GM19351 (cell line): ENCODE measurements around the gene QRICH2.
"Not testable (repeated sequence)": the region's sequence is repeated elsewhere in the genome, so short reads cannot be mapped to it uniquely, and the experiment has no call there.

ENCODE experiments used
- ATAC-seq: cut with Tn5 transposase; IDR thresholded peaks from one replicate; pipeline ENCODE4 v1.9.1; 2021; ENCODE audit warnings: mild to moderate bottlenecking, moderate library complexity; ENCODE audit not compliant: unreplicated experiment

QRICH2 gene, protein sequence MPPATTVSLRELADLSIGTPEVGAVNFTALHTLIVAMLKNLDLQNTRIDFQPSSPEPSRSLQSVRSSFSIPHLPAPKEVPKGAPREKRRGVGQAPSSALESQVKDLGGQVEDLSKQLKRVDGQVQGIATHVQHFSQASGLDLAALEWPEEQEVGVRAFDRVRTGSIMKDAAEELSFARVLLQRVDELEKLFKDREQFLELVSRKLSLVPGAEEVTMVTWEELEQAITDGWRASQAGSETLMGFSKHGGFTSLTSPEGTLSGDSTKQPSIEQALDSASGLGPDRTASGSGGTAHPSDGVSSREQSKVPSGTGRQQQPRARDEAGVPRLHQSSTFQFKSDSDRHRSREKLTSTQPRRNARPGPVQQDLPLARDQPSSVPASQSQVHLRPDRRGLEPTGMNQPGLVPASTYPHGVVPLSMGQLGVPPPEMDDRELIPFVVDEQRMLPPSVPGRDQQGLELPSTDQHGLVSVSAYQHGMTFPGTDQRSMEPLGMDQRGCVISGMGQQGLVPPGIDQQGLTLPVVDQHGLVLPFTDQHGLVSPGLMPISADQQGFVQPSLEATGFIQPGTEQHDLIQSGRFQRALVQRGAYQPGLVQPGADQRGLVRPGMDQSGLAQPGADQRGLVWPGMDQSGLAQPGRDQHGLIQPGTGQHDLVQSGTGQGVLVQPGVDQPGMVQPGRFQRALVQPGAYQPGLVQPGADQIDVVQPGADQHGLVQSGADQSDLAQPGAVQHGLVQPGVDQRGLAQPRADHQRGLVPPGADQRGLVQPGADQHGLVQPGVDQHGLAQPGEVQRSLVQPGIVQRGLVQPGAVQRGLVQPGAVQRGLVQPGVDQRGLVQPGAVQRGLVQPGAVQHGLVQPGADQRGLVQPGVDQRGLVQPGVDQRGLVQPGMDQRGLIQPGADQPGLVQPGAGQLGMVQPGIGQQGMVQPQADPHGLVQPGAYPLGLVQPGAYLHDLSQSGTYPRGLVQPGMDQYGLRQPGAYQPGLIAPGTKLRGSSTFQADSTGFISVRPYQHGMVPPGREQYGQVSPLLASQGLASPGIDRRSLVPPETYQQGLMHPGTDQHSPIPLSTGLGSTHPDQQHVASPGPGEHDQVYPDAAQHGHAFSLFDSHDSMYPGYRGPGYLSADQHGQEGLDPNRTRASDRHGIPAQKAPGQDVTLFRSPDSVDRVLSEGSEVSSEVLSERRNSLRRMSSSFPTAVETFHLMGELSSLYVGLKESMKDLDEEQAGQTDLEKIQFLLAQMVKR (N-terminal part only)

DNA sequence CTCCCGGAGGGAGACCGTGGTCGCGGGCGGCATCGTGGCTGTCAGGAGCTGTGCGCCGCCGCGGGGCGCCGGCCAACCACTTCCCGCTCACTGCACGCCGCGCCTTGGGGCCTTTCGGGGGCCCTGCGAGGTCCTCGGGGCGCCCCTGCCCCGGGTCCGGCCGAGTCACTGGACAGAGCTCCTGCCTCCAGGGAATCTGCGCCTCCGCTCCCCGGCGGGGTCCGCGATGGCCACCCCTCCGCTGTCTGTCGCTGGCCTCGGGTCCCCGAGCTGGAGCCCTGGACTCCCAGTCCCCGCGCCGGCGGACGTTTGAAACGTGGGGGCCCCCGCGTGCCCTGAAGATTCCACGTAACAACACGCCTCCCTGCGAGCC is at the start of gene QRICH2:
QRICH2 (minus strand) TSS at position 311 of the 373 bp plus-strand sequence; CDS start at position 33, 278 bp downstream.
- ATAC-seq, result no peak

DNA sequence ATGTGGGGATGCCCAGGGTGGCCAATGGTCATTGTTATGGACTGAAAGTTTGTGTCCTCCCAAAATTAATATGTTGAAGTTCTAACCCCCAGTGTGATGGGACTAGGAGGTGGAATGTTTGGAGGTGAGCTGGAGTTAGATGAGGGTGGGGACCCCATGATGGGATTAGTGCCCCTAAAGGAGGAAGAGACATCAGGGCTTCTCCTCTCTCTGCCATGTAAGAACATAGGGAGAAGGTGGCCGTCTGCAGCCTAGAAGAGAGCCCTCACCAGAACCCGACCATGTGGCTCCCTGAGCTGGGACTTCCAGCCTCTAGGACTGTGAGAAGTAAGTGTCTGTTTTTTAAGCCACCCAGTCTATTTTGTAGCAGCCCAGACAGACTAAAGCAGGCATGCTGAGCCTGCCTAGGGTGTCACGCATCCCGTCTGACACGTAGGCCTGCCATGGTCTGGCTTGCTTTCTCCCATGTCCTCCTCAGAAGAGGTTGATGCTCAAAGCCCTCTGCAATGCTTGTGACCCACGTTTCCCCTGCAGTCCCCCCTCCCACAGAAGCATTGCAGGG is 49.6 kb upstream of the QRICH2 start:
- no peak for ATAC-seq

DNA sequence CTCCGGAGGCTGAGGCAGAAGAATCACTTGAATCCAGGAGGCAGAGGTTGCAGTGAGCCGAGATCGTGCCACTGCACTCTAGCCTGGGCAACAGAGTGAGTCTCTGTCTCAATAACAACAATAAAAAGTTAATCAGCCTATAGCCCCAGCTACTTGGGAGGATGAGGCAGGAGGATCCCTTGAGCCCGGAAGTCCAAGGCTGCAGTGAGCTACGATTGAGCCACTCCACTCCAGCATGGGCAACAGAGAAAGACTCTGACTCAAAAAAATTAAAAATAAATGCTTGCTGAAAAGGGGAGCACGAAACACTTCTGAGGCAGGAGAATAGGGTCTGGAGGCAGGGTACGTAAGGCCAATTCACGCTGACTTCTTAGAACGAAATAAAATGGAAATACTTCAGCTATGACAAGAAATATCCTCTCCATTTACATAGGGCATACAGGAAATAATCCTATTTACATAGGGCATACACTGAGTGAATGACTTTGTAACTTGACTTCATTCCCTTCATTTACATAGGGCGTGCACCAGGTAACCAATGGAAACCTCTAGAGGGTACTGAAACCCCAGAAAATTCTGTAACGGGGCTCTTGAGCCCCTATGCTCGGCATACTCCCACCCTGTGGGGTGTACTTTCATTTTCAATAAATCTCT is 48.9 kb upstream of the QRICH2 start:
- no peak for ATAC-seq

DNA sequence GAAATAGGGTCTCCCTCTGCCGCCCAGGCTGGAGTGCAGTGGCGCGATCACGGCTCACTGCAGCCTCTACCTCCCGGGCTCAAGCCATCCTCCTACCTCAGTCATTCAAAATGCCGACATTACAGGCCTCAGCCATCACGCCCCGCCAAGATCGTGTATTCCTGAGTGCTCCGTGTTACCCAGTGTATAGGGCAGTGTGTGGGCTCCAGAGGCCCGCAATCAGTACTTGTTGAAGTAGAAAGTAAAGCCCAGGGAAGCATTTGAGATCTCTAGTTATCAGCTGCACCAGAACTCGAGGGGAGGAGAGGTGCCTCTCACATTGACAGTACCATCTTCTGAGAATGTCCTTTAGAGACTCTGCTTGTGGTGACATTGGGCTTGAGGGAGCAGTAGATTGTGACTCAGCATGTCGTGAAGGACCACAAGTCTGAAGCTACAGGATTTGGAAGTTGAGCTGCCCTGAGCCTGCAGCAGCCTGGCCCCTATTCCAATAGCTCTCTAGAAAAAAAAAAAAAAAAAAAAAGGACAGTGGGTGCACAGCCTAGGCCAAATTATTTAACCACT is 46.8 kb upstream of the QRICH2 start:
- ATAC-seq, result no peak

DNA sequence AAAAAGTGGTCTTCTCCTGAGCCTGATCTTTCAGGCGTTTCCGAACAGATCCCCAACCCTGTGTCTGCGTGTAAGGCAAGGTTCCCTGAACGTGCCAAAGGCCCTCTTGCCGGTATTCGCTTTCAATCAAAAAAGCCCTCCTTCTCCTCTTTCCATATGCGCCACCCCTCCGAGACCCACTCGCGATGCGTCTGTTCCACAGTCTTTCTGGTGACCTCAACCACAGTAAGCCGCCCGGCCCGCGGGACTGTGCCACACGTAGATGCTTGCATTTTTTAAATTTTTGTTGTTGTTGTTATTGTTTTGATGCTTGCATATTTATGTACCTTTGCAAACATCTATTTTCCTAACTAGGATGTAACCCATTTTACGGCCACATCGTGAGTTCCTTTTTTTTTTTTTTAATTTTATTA is 46.2 kb upstream of the QRICH2 start:
- ATAC-seq, result no peak

DNA sequence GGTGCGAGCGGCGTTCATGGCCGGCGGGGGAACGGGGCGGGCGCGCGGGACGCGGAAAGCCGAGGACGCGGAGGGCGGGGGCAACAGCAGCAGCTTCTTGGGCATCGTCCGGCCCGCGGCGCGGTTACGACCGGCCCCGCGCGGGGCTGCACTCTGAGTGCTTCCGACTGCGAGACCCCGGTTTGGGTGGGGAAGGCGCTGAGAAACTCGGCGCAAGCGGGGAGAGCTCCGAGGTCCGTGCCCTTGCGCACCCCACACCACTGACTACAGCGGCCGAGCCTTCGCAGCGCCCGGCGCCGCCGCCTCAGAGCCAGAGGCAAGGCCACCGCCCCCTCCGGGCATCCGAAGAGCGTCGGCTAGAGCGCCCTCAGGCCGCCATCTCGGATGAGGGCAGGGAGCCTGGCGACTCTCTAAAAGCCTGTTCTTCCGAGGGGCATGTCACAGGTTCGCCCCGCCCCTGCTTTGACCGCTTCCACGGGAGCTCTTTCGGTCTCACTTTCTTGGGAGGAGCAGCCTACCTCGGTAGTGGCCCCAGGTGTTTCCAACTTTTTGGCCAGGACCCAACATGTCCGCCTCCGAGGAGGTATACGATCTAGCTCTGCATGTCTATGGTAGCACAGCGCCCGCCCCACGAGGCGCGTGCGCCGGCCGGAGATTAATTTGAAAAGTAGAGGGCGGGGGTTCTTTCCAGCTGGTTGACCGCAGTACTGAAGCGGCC is 45.7 kb upstream of the QRICH2 start, which contains the start of gene PRPSAP1:
PRPSAP1 (minus strand) TSS at position 318 of the 718 bp plus-strand sequence; CDS start at position 105, 213 bp downstream.
- peak; percentile 89 for ATAC-seq

DNA sequence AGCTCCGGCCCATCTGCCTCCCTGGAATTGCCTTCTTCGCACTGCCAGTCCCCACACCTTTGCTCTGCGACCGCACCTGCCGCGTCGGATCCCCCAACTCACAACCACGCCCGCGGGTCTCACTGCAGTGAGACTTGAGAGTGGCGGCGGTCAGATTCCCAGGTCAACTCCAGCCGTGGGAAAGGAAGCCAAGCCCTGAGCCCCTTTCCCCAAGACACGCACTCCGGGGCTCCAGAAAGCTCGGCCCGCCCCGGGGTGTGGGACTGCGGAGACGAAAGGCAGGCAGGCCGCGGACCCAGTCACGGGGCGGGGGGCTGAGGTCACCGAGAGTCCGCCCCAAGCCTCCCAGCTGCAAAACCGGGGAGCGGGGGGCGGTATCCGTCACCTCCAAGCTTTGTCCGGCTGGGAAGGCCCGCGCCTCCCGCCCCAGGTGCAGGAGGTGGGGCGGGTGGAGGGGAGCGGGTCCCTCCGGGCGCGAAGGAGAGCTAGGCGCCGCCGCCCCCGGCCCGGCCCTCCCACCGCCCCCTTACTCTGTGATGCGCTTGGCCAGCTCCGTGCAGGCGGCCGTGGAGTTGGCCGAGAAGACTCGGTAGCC is 45.0 kb upstream of the QRICH2 start:
- ATAC-seq, result no peak

DNA sequence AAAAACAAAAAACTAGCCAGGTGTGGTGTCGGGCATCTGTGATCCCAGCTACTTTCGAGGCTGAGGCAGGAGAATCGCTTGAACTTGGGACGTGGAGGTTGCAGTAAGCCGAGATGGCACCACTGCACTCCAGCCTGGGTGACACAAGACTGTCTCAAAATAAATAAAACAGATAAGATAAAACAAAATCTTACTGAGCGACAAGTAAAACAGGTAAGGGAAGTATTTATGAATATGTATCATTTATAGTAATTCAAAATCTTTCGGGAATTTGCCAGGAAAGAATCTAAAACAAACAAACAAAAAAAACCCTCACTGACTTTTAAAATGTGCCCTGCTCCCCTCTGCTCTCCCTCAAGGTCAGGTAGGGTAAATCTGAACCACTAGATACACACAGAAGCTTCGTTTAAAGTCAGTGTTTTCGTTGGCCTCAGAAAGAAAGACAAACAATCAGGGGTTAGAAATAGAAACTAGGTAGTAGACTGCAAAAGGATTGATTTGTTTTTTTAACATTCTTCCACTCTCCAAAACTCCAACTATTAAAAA is 43.5 kb upstream of the QRICH2 start:
- no peak for ATAC-seq

DNA sequence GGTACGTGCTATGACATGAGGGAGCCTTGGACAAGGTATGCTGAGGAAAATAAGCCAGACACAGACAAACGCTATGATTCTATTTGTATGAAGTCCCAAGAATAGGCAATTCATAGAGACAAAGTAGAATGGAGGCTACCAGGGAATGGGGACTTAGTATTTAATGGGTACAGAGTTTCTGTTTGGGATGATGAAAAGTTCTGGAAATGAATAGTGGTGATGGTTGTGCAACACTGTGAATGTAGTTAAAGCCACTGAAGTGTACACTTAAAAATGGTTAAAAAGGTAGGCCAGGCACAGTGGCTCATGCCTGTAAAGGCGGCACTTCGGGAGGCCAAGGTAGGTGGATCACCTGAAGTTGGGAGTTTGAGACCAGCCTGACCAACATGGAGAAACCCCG is 42.4 kb upstream of the QRICH2 start:
- no peak for ATAC-seq

DNA sequence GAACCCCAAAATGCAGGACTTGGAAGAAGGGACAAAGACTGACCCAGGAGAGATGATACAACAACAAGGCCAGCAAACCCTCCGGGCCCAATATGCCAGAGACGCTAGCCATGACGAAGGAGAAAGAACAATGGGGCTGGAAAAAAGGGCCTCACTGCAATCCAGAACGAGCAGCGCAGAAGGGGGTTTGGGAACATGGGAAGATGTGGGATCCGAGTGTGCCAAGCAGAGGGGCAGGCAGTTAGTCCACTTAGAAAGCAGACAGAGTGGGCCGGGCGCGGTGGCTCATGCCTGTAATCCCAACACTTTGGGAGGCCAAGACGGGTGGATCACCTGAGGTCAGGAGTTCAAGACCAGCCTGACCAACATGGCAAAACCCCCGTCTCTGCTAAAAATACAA is 38.9 kb upstream of the QRICH2 start:
- not testable (repeated sequence) for ATAC-seq

DNA sequence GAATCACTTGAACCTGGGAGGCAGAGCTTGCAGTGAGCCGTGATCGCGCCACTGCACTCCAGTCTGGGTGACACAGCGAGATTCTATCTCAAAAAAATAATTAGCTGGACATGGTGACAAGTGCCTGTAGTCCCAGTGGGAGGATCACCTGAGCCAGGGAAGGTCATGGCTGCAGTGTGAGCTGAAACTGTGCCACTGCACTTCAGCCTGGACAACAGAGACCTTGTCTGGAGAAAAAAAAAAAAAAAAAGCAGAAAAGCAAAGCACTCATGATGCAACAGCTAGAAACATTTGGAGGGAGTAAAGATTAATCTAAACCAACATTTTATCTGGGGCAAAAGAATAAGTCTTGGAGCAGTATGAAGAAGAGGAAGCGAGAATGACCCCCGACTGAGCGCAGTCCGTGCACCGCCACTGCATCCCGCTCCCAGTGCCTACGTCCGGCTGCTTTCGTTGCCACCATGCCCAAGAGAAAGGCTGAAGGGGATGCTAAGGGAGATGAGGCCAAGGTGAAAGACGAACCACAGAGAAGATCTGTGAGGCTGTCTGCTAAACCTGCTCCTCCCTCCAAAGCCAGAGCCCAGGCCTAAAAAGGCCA is 37.4 kb upstream of the QRICH2 start:
- ATAC-seq, result no peak

DNA sequence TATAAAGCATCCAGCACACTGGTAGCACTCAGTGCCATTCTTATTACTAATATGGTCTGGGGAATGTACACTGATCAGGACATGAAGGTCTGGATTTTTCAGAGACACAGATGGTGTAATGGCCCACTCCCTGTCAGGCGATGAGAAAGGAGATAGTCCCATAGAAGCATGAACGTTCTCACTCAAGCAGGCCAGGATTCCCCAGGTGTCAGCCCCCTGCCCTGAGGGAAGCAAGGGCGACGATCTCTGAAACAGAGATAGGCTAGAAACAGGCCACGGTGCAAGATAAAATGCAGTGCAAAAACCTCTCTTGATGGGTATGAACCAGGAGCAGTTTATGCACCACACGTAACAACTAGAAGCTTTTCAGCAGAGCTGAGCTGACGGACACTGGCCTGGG is 35.0 kb upstream of the QRICH2 start:
- no peak for ATAC-seq

DNA sequence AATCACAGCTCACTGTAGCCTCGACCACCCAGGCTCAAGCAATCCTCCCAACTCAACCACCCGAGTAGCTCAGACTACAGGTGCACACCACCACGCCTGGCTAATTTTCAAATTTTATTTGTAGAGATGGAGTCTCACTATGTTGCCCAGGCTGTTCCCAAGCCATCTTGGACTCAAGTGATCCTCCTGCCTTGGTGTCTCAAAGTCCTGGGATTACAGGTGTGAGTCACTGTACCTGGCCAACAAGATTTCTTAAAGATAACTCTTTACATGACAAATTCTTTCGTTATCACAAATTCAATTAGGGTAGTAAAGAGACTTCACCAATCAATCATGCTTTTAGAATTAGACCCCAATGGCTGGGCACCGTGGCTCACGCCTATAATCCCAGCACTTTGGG is 33.2 kb upstream of the QRICH2 start:
- ATAC-seq, result no peak

DNA sequence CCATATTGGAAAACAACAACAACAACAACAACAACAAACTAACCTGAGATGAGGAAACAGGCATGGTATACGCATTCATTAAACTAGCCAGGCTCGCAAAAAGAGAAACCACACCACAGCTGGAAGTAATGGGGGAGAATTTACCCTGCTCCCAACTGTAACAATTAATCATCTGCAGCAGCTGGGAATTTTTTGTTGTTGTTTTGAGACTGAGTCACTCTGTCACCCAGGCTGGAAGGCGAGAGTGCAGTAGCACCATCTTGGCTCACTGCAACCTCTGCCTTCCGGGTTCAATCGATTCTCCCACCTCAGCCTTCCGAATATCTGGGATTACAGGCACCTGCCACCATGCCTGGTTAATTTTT is 29.3 kb upstream of the QRICH2 start:
- no peak for ATAC-seq

DNA sequence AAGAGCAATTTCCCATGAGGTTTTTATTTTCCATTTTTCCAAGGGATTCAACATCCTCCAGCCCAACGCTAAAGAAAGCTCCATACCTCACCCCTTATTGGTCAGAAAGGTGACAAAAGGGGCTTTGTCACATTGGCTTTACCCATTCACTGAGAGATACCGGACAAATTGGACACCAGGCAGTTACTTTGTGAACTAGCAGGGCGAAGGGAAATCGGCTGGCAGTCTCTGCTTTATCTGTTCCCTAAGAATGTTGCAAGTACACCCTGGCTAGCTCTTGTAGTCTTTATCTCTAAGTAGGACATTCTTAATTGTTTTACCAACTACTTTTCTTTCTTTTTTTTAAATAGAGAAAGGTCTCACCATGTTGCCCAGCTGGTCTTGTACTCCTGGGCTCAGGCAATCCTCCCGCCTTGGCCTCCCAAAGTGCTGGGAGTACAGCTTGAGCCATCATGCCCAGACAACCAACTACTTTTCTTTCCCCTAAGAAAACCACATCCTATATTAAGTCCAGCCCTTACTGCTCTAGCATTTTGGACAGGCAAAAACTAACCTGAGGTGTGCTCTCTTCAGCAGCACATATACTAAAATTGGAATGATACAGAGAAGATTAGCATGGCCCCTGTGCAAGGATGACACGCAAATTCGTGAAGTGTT is 28.8 kb upstream of the QRICH2 start:
- no peak for ATAC-seq

DNA sequence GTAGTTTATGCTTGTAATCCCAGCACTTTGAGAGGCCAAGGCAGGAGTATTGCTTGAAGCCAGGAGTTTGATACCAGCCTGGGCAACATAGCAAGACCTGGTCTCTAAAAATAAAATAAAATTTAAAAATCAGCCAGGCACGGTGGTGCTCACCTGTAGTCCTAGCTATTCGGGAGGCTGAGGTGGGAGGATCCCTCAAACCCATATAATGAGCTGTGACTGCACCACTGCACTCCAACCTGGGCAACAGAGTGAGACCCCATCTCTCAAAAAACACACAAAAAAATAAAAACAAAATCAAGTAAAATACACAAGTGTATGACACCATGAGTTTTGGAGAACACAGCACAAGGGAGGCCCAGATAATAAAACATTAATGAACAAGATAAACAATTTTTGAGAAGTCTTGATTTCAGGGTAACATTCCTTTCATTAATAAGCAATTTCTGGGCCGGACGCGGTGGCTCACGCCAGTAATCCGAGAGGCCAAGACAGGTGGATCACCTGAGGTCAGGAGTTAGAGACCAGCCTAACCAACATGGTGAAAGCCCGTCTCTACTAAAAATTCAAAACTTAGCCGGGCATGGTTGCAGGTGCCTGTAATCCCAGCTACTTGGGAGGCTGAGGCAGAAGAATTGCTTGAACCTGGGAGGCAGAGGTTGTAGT is 27.8 kb upstream of the QRICH2 start:
- ATAC-seq, result no peak
